Fibroblast of villous mesenchyme (primary cell): Measurements from ENCODE around the gene NDUFB3. TPM values are rescaled to one million over a fixed set of nuclear protein-coding genes. Genes with fewer than 3 reads are reported as not detected.
"Not testable (repeated sequence)": the region's sequence is repeated elsewhere in the genome, so short reads cannot be mapped to it uniquely, and the experiment has no call there.

Source experiments
- DNase-seq: peaks from one replicate; pipeline ENCODE4 v3.0.0-alpha.2; 2010; ENCODE audit warnings: low read depth
- H3K4me3 ChIP-seq: 2 replicates; pipeline ENCODE4 v1.5.1; 2011; ENCODE audit warnings: low read depth, mild to moderate bottlenecking, low read length
- total RNA-seq: library from RNA; depleted of rRNA; stranded (reverse); fragments of >200 nt; gene quantifications from 2 replicates; pipeline ENCODE4 v1.2.3, GENCODE V29; 2012
- TF ChIP-seq, protein P1 (sequence below): IDR thresholded peaks from 2 replicates; pipeline ENCODE4 v1.5.1; 2012; ENCODE audit warnings: low read depth, mild to moderate bottlenecking, low read length; ENCODE audit not compliant: insufficient read depth

Gene NDUFB3
- total RNA-seq, 1 donor = 54.0 TPM

DNA sequence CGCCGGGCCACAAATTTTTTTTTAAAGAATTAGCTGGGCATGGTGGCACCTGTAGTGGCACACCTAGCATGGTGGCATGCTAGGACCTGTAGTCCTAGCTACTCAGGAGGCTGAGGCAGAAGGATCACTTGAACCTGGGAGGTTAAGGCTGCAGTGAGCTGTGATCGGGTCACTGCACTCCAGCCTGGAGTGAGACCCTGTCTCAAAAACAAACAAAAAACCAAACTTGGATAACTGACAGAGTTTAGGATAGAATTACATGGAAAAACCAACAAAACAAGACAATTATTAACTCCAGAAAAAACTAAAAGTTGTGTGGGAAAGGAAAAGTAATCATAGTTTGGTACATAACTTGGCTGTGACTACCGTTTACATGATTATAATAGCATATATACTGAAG is 42.5 kb downstream of the NDUFB3 start:
- TF ChIP-seq, protein P1, sequence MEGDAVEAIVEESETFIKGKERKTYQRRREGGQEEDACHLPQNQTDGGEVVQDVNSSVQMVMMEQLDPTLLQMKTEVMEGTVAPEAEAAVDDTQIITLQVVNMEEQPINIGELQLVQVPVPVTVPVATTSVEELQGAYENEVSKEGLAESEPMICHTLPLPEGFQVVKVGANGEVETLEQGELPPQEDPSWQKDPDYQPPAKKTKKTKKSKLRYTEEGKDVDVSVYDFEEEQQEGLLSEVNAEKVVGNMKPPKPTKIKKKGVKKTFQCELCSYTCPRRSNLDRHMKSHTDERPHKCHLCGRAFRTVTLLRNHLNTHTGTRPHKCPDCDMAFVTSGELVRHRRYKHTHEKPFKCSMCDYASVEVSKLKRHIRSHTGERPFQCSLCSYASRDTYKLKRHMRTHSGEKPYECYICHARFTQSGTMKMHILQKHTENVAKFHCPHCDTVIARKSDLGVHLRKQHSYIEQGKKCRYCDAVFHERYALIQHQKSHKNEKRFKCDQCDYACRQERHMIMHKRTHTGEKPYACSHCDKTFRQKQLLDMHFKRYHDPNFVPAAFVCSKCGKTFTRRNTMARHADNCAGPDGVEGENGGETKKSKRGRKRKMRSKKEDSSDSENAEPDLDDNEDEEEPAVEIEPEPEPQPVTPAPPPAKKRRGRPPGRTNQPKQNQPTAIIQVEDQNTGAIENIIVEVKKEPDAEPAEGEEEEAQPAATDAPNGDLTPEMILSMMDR = no peak
- no peak for DNase-seq
- no peak overlapping the region for H3K4me3 ChIP-seq

DNA sequence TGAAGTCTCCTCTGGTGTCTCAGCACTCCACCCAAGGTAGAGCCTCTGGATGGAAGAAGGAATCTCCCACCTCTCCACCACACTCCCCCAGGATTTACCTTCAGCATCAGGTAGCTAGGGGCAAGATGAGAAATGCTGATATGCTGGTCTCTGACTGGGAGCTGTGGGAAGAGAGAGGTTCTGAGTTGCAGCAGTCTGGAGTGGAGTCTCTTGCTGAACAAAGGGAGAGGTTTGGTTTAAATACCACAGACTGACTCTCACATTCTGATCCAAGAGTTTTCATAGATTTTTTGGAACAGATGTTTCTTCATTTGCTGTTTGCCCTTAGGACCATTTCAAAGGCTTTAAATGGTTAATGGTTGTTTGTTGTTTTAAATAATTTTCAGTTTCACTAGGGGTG is 43.0 kb downstream of the NDUFB3 start:
- DNase-seq = no peak
- peak overlapping the region; percentile 77 for H3K4me3 ChIP-seq
- TF ChIP-seq, protein P1 = no peak

DNA sequence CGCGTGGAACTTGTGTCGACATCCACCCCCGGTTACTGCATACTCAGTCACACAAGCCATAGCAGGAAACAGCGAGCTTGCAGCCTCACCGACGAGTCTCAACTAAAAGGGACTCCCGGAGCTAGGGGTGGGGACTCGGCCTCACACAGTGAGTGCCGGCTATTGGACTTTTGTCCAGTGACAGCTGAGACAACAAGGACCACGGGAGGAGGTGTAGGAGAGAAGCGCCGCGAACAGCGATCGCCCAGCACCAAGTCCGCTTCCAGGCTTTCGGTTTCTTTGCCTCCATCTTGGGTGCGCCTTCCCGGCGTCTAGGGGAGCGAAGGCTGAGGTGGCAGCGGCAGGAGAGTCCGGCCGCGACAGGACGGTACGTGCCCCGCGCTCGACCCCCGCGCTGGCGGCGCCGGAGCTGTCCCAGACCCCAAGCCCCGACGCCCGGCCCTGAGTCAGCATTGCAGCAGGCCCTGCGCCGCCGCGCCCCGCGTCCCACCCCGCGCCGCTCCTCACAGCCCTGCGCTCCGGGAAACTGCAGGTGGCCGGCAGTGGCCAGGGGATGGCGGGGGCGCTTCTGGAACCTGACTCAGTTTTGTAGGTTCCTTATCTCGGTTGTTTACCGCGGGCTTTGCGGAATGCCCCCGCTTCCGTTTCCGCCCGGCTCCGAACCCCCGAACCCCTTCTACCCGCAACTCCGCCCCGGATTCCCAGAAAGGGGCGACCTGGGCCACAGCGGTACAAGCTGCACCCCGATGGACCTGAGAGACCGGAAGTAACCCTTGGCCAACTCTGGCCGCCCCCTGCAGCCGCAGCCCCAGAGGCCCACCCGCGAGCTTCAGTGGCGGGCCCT is 44.5 kb downstream of the NDUFB3 start, which contains the start of gene CFLAR:
Gene CFLAR, plus strand, starts transcription at position 50 of the 844 bp plus-strand sequence. CDS start 13,702 bp downstream, outside the sequence.
- TF ChIP-seq, protein P1 = no peak
- peak; percentile 84 for DNase-seq
- peak within 1 kb of the TSS; percentile 77 for H3K4me3 ChIP-seq

DNA sequence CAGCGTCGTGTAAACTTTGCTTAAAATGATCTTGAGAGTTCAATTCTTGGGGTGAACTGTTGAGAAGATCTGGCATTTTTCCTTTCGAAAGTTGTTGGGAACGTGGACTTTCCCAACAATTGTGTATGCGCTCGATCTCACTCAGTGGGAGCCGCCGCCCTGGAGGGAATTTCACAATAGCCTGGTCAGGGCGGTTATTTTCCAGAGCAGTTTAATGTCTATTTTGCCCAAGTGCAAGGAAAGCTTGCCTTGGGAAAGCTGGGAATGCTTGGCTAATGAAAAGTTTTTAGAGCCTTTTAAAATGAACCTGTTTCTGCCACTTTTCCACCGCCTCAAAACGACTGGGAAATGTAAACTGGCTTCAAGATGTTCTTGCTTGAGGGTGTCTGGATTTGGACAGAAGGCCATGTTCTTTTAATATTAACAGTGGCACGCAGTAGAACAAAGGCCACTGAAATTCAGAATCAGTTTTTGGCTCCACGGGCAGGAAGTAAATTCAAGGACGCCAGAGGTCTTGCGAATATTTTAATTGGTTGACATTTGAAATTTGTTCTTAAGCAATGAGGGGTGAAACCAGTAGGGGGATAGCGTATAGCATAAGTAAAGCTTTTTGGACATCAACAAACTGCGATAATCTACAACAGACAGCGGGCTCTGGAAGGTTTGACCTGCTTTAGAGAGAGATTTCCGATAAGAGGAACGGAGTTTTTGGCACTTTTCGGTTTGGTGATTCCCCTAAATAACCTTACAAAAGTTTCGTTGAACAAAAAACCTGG is 45.3 kb downstream of the NDUFB3 start:
- TF ChIP-seq, protein P1 = peak; percentile 36
- peak overlapping the region; percentile 77 for H3K4me3 ChIP-seq
- DNase-seq = peak; percentile 97

DNA sequence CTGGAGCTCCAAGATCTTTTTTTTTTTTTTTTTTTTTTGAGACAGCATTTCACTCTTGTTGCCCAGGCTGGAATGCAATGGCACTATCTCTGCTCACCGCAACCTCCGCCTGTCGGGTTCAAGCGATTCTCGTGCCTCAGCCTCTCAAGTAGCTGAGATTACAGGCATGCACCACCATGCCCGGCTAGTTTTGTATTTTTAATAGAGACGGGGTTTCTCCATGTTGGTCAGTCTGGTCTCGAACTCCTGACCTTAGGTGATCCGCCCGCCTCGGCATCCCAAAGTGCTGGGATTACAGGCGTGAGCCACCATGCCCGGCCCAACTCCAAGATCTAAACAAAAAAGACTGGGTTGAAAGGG is 45.9 kb downstream of the NDUFB3 start:
- DNase-seq = not testable (repeated sequence)
- peak overlapping the region; percentile 77 for H3K4me3 ChIP-seq

DNA sequence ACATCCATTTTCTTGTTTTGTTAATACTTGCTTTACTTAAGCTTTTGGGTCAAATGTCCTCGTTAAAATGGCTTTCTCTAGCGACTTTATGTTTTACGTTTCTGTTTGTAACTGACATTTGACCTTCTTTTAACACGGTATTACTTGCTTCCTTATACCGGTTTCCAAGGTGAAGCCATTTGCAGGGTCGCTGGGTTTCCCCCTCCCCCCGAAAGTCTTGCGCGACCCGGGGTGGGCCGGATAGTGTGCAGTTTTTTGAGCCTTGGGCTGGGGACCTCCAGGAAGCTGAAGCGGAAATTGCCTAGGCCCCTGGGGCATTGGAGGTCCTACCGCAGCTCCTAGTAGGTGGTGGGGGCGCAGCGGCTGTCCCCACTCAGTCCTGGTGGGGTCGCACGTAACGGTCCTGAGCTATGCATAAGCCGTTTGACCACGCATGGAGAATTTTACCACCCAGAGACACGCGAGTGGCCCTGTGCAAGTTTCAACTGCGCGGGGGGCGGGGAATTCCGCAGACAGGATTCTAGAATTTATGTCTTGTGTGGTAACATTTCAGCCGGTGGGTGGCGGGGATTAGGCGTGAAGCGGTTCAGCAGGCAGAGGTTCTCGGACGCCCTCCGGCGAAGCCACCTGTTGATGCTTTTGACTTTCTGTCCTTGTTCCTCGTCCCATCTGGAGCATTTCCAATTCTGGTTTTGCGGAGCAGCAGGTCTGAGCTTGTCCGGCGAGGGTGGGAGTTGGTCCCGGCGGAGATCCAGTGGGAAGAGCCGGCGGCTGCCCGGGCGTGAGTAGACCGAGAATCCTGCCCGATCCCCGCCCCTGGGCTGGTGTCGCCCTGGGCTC is 46.5 kb downstream of the NDUFB3 start:
- peak; percentile 92 for DNase-seq
- TF ChIP-seq, protein P1 = peak; percentile 40
- H3K4me3 ChIP-seq = peak overlapping the region; percentile 77
